Colonic mucosa (tissue), 4 donors: ENCODE measurements around the gene LMNTD1. TPM values are rescaled to one million over a fixed set of nuclear protein-coding genes. Genes with fewer than 3 reads are reported as not detected.

Experiments used
- DNase-seq: peaks from one replicate; pipeline ENCODE4 v3.0.0-alpha.2; 2020
- H3K27ac ChIP-seq: fragments of 200-600 bp; one replicate; pipeline ENCODE4 v1.8.0; 2021
- H3K27me3 ChIP-seq: fragments of 200-600 bp; one replicate; pipeline ENCODE4 v1.8.0; 2021
- H3K36me3 ChIP-seq: fragments of 200-600 bp; one replicate; pipeline ENCODE4 v1.8.0; 2021
- H3K4me1 ChIP-seq: fragments of 200-600 bp; one replicate; pipeline ENCODE4 v1.8.0; 2021; ENCODE audit warnings: mild to moderate bottlenecking
- H3K4me3 ChIP-seq: fragments of 200-600 bp; one replicate; pipeline ENCODE4 v1.8.0; 2021
- H3K9ac ChIP-seq, 2 donors: one replicate each; pipeline ENCODE4 v1.7.0; 2013; ENCODE audit warnings: control low read depth in 2 of 2, low read depth in 2 of 2, low read length in 2 of 2
- H3K9me3 ChIP-seq: fragments of 200-600 bp; one replicate; pipeline ENCODE4 v1.8.0; 2021
- CTCF ChIP-seq: fragments of 200-600 bp; IDR thresholded peaks from one replicate; pipeline ENCODE4 v1.8.0; 2022; ENCODE audit warnings: antibody characterized with exemption, mild to moderate bottlenecking
- intact Hi-C: fragments of 100-400 bp; cut with DNase I; formaldehyde crosslinking; loops from one replicate; pipeline ENCODE4 v1.14.1; 2022
- total RNA-seq, 2 donors: library from RNA; stranded (reverse); fragmentation: NEBNext Ultra II Directional in 1 of 2; extraction: Animal tissue kit (Norgen Biotek cat#: 25700) in 1 of 2; gene quantifications; one replicate each; pipeline ENCODE4 v1.2.1, GENCODE V29; 2021
- donor health status: healthy.
- donor health status: DM: no; HTN: no; CAD: no.
- donor health status: DM: no; HTN: no; CAD: no.

LMNTD1 gene
- total RNA-seq, 2 donors from 2014 or later, result not detected

DNA sequence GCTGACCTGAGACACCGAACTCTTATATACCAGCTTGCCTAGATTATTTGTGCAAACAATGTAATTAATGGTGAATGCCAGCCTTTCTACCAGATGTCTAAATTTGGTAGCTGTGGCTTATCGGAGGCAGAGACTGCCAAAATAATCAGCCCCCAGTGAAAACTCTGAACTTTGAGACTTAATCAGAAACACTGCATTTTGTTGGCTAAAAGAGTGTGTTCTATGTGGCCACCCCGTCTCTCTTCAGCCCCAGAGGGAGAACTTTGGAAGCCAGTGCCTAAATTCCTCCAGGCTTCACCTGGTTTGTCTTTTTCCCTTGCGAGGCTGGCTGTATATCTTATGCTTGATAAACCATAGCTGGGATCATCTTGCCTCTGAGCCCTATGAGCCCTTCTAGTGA is 90.1 kb downstream of the LMNTD1 start:
- intact Hi-C loops, result no loop called here
- DNase-seq, result no peak
- Histone ChIP-seq H3K36me3 (no peaks in the 10 kb centered on the region), H3K27me3 (no peaks in the 10 kb centered on the region), H3K9ac (no peak overlapping the region), H3K4me1 (no peaks in the 10 kb centered on the region), H3K9me3 (no peaks in the 10 kb centered on the region), H3K4me3 (no peak overlapping the region), H3K27ac (no peak overlapping the region)
- no peak for TF ChIP-seq CTCF

GRCh38 chr12:25459541-25459951 is 93.5 kb downstream of the LMNTD1 start:
- Histone ChIP-seq H3K9me3 (no peaks in the 10 kb centered on the region), H3K27me3 (no peaks in the 10 kb centered on the region), H3K36me3 (no peaks in the 10 kb centered on the region), H3K27ac (no peak overlapping the region), H3K4me1 (no peaks in the 10 kb centered on the region), H3K9ac (no peak overlapping the region), H3K4me3 (no peak overlapping the region)
- no peak for DNase-seq
- no peak for TF ChIP-seq CTCF
- intact Hi-C loops, result no loop called here

- Histone ChIP-seq H3K27ac (no peak overlapping the region), H3K36me3 (no peaks in the 10 kb centered on the region), H3K4me3 (no peak overlapping the region), H3K27me3 (no peaks in the 10 kb centered on the region), H3K9me3 (no peaks in the 10 kb centered on the region), H3K9ac (no peak overlapping the region), H3K4me1 (no peaks in the 10 kb centered on the region)
- intact Hi-C loops, result no loop called here
- no peak for DNase-seq
- no peak for TF ChIP-seq CTCF
These were observed 95.0 kb downstream of the LMNTD1 start for GRCh38 chr12:25458047-25458552.

DNA sequence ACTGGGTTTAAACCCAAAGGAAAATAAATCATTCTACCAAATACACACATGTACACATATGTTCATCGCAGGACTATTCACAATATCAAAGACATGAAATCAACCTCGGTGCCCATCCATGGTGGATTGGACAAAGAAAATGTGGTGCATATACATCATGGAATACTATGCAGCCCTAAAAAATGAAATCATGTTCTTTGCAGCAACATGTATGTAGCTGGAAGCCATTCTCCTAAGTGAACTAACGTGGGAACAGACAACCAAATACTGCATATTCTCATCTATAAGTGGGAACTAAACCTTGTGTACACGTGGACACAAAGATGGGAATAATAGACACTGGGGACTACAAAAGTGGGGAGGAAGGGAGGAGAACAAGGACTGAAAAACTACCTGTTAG is 96.6 kb downstream of the LMNTD1 start:
- no peaks in the 10 kb centered on the region for H3K36me3 ChIP-seq
- intact Hi-C loops, result no loop called here
- no peaks in the 10 kb centered on the region for H3K27me3 ChIP-seq
- H3K4me3 ChIP-seq, result no peak overlapping the region
- H3K9me3 ChIP-seq, result no peaks in the 10 kb centered on the region
- no peak for DNase-seq
- H3K27ac ChIP-seq, result no peak overlapping the region
- no peaks in the 10 kb centered on the region for H3K4me1 ChIP-seq
- TF ChIP-seq CTCF, result no peak
- no peak overlapping the region for H3K9ac ChIP-seq

DNA sequence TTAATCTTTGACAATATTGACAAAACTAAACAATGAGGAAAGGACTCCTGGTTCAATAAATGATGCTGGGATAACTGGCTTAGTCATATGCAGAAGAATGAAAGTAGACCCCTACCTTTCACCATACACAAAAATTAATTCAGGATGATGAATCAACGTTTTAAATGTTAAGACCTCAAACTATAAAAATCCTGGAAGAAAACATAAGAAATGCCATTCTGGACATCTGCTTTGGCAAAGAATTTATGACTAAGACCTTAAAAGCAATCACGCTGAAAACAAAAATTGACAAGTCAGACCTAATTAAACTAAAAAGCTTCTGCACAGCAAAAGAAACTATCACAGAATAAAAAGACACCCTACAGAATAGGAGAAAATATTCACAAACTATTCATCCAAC is 97.4 kb downstream of the LMNTD1 start:
- no peaks in the 10 kb centered on the region for H3K4me1 ChIP-seq
- no peak for DNase-seq
- intact Hi-C loops, result no loop called here
- H3K27me3 ChIP-seq, result no peaks in the 10 kb centered on the region
- no peaks in the 10 kb centered on the region for H3K9me3 ChIP-seq
- H3K9ac ChIP-seq, result no peak overlapping the region
- no peak overlapping the region for H3K4me3 ChIP-seq
- H3K27ac ChIP-seq, result no peak overlapping the region
- H3K36me3 ChIP-seq, result no peaks in the 10 kb centered on the region
- TF ChIP-seq CTCF, result no peak

DNA sequence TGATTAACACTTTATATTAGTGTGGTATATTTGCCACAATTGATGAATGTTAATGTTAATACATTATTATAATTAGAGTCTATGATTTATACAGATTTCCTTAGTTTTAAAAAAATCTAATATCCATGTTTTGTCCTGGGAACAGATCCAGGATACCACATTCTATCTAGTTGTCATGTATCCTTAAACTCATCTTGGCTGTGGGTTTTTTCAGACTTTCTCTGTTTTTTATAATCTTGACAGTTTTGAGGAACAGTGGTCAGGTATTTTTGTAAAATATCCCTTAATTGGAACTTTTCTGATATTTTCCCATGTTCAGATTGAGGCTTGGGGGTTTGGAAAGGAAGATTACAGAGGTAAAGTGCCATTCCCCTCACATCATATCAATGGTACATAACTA is 104.1 kb downstream of the LMNTD1 start:
- no peak overlapping the region for H3K4me3 ChIP-seq
- H3K4me1 ChIP-seq, result no peaks in the 10 kb centered on the region
- H3K9ac ChIP-seq, result no peak overlapping the region
- TF ChIP-seq CTCF, result no peak
- H3K36me3 ChIP-seq, result no peaks in the 10 kb centered on the region
- no peaks in the 10 kb centered on the region for H3K27me3 ChIP-seq
- no peak for DNase-seq
- H3K9me3 ChIP-seq, result no peaks in the 10 kb centered on the region
- intact Hi-C loops, result no loop called here
- no peak overlapping the region for H3K27ac ChIP-seq
